Skin of body (tissue), 2 donors: ENCODE data around the gene TNFAIP8. TPM values are rescaled to one million over a fixed set of nuclear protein-coding genes. Genes with fewer than 3 reads are reported as not detected.
"Not testable (repeated sequence)": the region's sequence is repeated elsewhere in the genome, so short reads cannot be mapped to it uniquely, and the experiment has no call there.

ENCODE experiments used
- DNase-seq: peaks from one replicate; lab custom pipeline; 2025; lab: John Stamatoyannopoulos, UW
- total RNA-seq: library from RNA; depleted of rRNA; stranded (reverse); fragments of >200 nt; gene quantifications from one replicate; pipeline ENCODE4 v1.2.3, GENCODE V29; 2014

TNFAIP8 gene
- total RNA-seq, 1 donor from 2014 or later = 47.7 TPM

- DNase-seq = no peak
Measured at GRCh38 chr5:119393746-119394145, 37.9 kb downstream of the TNFAIP8 start.

- no peak for DNase-seq
Measured at GRCh38 chr5:119395080-119395836, 39.4 kb downstream of the TNFAIP8 start.

- no peak for DNase-seq
Measured at GRCh38 chr5:119396030-119396664, 40.3 kb downstream of the TNFAIP8 start.

- peak; percentile 28 for DNase-seq
Measured at GRCh38 chr5:119397518-119398380, 41.9 kb downstream of the TNFAIP8 start.

- DNase-seq = no peak
Measured at GRCh38 chr5:119398727-119399466, 43.1 kb downstream of the TNFAIP8 start.

- no peak for DNase-seq
Measured at GRCh38 chr5:119400245-119400644, 44.4 kb downstream of the TNFAIP8 start.

- no peak for DNase-seq
Measured at GRCh38 chr5:119402081-119402480, 46.3 kb downstream of the TNFAIP8 start.

- DNase-seq = no peak
Measured at GRCh38 chr5:119402555-119402954, 46.7 kb downstream of the TNFAIP8 start.

- no peak for DNase-seq
Measured at GRCh38 chr5:119404033-119404432, 48.2 kb downstream of the TNFAIP8 start.

GRCh38 chr5:119405419-119405818, 49.6 kb downstream of the TNFAIP8 start:
- DNase-seq = no peak

GRCh38 chr5:119406551-119407110, 50.8 kb downstream of the TNFAIP8 start:
- peak; percentile 45 for DNase-seq

- no peak for DNase-seq
Measured at GRCh38 chr5:119409235-119409815, 53.5 kb downstream of the TNFAIP8 start.

GRCh38 chr5:119410448-119411159, 54.8 kb downstream of the TNFAIP8 start:
- DNase-seq = peak; percentile 38

GRCh38 chr5:119411361-119412278, 55.8 kb downstream of the TNFAIP8 start:
- peak; percentile 87 for DNase-seq

GRCh38 chr5:119412279-119413227, 56.7 kb downstream of the TNFAIP8 start:
- DNase-seq = no peak

GRCh38 chr5:119414124-119414734, 58.4 kb downstream of the TNFAIP8 start:
- not testable (repeated sequence) for DNase-seq
